H1 (cell line): ENCODE data around the gene PCP4L1. TPM values are rescaled to one million over a fixed set of nuclear protein-coding genes. Genes with fewer than 3 reads are reported as not detected.

ENCODE experiments used
- E2F6 ChIP-seq: IDR thresholded peaks from 2 replicates; pipeline ENCODE4 v1.6.1; 2012; ENCODE audit warnings: inconsistent platforms
- HDAC2 ChIP-seq, 2 experiments: fragments of 300-600 bp in 1 of 2; sonication (generic) in 1 of 2; IDR thresholded peaks; 2 replicates each; pipeline ENCODE4 v1.6.1; 2011 to 2012; ENCODE audit warnings: low read depth in 2 of 2, low read length in 2 of 2, mild to moderate bottlenecking in 2 of 2, moderate library complexity in 2 of 2, borderline replicate concordance in 1 of 2, inconsistent platforms in 1 of 2
- KDM5A ChIP-seq: fragments of 200-600 bp; IDR thresholded peaks from 2 replicates; pipeline ENCODE4 v1.7.1; 2012; ENCODE audit warnings: mild to moderate bottlenecking, low read length, inconsistent platforms, mixed read lengths
- NANOG ChIP-seq: IDR thresholded peaks from 2 replicates; pipeline ENCODE4 v1.6.1; 2011; ENCODE audit warnings: low read length, low read depth, mild to moderate bottlenecking, inconsistent platforms; ENCODE audit not compliant: insufficient read depth, poor library complexity, severe bottlenecking
- RAD21 ChIP-seq, 2 experiments: IDR thresholded peaks in 1 of 2; conservative IDR thresholded peaks in 1 of 2; 2 replicates each; pipeline ENCODE4 v1.6.1; 2011; ENCODE audit warnings: low read depth in 2 of 2, low read length in 2 of 2, improper control_type of control experiment in 1 of 2, inconsistent platforms in 1 of 2, mild to moderate bottlenecking in 1 of 2, moderate library complexity in 1 of 2
- SP4 ChIP-seq: IDR thresholded peaks from 2 replicates; pipeline ENCODE4 v1.6.1; 2012; ENCODE audit warnings: low read length, inconsistent platforms
- polyA plus RNA-seq, 7 experiments: library from polyadenylated mRNA; depleted of rRNA in 3 of 7; stranded (reverse) in 5 of 7; unstranded in 2 of 7; fragments of >200 nt in 5 of 7; fragments of 200-250 nt in 2 of 7; gene quantifications; 1 replicate in 5 of 7; 2 replicates in 1 of 7; 4 replicates in 1 of 7; pipeline versions ENCODE4 v1.2.1 to v1.2.3, GENCODE V29; 2011 to 2013; ENCODE audit warnings: missing spikeins in 2 of 7, mixed read lengths in 2 of 7
- total RNA-seq: library from RNA; stranded (reverse); fragmentation: NEBNext Ultra II Directional; extraction: Animal tissue kit (Norgen Biotek cat#: 25700); gene quantifications from 2 replicates; pipeline ENCODE4 v1.2.1, GENCODE V29; 2021

Gene PCP4L1
- total and polyA plus RNA-seq, 2 of the 8 experiments (the other 6 are each of a cell fraction or from before 2014, with no cell fraction given) = 0.41 to 1.0 TPM

- no peak for TF ChIP-seq HDAC2 (IDR thresholded peaks at IDR 0.05; ENCODE audit: borderline replicate concordance in 1 of 2, low read depth in 2 of 2, low read length in 2 of 2)
- no peak for TF ChIP-seq RAD21 (IDR thresholded peaks at IDR 0.05 in 1 of 2, conservative IDR thresholded peaks at IDR 0.05 in 1 of 2; ENCODE audit: low read depth in 2 of 2, low read length in 2 of 2)
- TF ChIP-seq E2F6 = no peak
- no peak for TF ChIP-seq SP4
- no peak for TF ChIP-seq NANOG
- no peak for TF ChIP-seq KDM5A
These were observed 27.0 kb downstream of the PCP4L1 start (continued) for GRCh38 chr1:161285521-161285920.
